ENCODE measurements around the gene STK11IP. TPM values are rescaled to one million over a fixed set of nuclear protein-coding genes. Genes with fewer than 3 reads are reported as not detected.

STK11IP gene
- total RNA-seq, 2 experiments from 2014 or later: 23.9 to 27.2 TPM

DNA sequence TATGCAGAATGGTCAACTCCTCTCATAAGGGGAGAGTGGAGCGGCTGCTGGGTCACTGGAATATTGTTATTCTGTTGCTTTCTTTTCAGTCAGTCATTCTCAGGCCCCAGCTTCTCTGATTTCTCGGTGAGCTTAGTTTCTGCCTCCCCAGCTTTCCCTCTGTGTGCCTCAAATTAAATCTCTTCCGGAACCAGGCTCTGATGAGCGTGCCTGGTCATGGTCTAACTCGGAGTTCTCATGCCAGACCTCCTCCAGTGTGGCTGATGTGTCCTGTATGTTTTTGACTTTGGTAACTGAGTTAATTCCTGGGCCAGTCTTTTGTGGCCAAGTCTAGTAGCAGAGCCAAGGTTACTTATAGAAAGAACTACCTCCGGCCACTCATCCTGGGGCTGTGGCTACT lies 4.9 kb upstream of the STK11IP start:
- Histone ChIP-seq H3K4me1 (ENCODE audit: insufficient read depth, low read length) (peaks cover 6% of the 10 kb centered on the region), H3K9me3 (ENCODE audit: control insufficient read depth in 1 of 2, insufficient read depth in 1 of 2, low read length in 2 of 2) (no peaks in the 10 kb centered on the region), H3K27me3 (ENCODE audit: control insufficient read depth in 1 of 2, insufficient read depth in 2 of 2, low read length in 2 of 2) (no peaks in the 10 kb centered on the region), H3K4me3 (ENCODE audit: low read length) (no peak overlapping the region), H3K27ac (ENCODE audit: low read depth in 1 of 2, low read length in 2 of 2) (no peak overlapping the region), H3K36me3 (ENCODE audit: insufficient read depth, low read length) (no peaks in the 10 kb centered on the region)
- intact Hi-C loops (cut with DNase I, micrococcal nuclease): loop anchor here in 1 of 2 experiments (5.0 to 10.0 kb wide), 2 partner anchors 90 to 418 kb away; partner anchors contain the start of genes CNPPD1, RETREG2 and SLC23A3
- Mint-ChIP-seq H3K36me3 (ENCODE audit: low read depth) (peaks cover 4% of the 10 kb centered on the region), H3K9me3 (no peaks in the 10 kb centered on the region), H3K27me3 (peaks cover 23% of the 10 kb centered on the region), H3K4me1 (ENCODE audit: low read depth) (peaks cover 9% of the 10 kb centered on the region), H3K4me3 (no peak overlapping the region), H3K27ac (no peak overlapping the region)
- TF ChIP-seq, protein P1, sequence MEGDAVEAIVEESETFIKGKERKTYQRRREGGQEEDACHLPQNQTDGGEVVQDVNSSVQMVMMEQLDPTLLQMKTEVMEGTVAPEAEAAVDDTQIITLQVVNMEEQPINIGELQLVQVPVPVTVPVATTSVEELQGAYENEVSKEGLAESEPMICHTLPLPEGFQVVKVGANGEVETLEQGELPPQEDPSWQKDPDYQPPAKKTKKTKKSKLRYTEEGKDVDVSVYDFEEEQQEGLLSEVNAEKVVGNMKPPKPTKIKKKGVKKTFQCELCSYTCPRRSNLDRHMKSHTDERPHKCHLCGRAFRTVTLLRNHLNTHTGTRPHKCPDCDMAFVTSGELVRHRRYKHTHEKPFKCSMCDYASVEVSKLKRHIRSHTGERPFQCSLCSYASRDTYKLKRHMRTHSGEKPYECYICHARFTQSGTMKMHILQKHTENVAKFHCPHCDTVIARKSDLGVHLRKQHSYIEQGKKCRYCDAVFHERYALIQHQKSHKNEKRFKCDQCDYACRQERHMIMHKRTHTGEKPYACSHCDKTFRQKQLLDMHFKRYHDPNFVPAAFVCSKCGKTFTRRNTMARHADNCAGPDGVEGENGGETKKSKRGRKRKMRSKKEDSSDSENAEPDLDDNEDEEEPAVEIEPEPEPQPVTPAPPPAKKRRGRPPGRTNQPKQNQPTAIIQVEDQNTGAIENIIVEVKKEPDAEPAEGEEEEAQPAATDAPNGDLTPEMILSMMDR (IDR thresholded peaks at IDR 0.05): no peak
- ATAC-seq (ENCODE audit: poor library complexity) (no peak), DNase-seq (no peak)
- ChIA-PET CTCF (no interaction called here), POLR2A (no interaction called here)

DNA sequence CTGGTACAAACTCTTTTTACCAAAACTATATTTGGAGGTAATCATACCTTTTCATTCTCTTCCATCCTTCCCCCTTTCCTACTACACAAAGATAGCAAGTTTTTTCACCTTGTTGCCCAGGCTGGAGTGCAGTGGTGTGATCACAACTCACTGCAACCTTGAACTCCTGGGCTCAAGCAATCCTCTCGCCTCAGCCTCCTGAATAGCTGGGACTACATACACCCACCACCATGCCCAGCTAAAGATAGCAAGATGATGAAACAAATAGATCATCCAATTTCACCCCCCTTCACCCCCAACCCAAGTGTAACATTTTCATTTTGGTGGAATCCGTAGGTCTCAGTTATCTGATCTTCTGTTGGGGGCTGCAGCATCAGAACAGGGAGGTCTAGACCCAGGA lies 4.5 kb upstream of the STK11IP start:
- DNase-seq (no peak), ATAC-seq (ENCODE audit: poor library complexity) (no peak)
- H3K36me3 ChIP-seq (ENCODE audit: insufficient read depth, low read length): no peaks in the 10 kb centered on the region
- no peak overlapping the region for H3K4me3 Mint-ChIP-seq
- intact Hi-C loops (cut with DNase I, micrococcal nuclease): loop anchor here in 1 of 2 experiments (5.0 to 10.0 kb wide), 2 partner anchors 91 to 418 kb away; partner anchors contain the start of genes CNPPD1, RETREG2 and SLC23A3
- H3K9me3 Mint-ChIP-seq: no peaks in the 10 kb centered on the region
- peaks cover 8% of the 10 kb centered on the region for H3K4me1 ChIP-seq (ENCODE audit: insufficient read depth, low read length)
- H3K27me3 ChIP-seq (ENCODE audit: control insufficient read depth in 1 of 2, insufficient read depth in 2 of 2, low read length in 2 of 2): no peaks in the 10 kb centered on the region
- no peak overlapping the region for H3K4me3 ChIP-seq (ENCODE audit: low read length)
- TF ChIP-seq, protein P1 (IDR thresholded peaks at IDR 0.05): no peak
- no peaks in the 10 kb centered on the region for H3K9me3 ChIP-seq (ENCODE audit: control insufficient read depth in 1 of 2, insufficient read depth in 1 of 2, low read length in 2 of 2)
- no peak overlapping the region for H3K27ac Mint-ChIP-seq
- no peak overlapping the region for H3K27ac ChIP-seq (ENCODE audit: low read depth in 1 of 2, low read length in 2 of 2)
- CTCF ChIA-PET: no interaction called here
- peaks cover 23% of the 10 kb centered on the region for H3K27me3 Mint-ChIP-seq
- POLR2A ChIA-PET: no interaction called here
- peaks cover 13% of the 10 kb centered on the region for H3K4me1 Mint-ChIP-seq (ENCODE audit: low read depth)
- peaks cover 9% of the 10 kb centered on the region for H3K36me3 Mint-ChIP-seq (ENCODE audit: low read depth)

DNA sequence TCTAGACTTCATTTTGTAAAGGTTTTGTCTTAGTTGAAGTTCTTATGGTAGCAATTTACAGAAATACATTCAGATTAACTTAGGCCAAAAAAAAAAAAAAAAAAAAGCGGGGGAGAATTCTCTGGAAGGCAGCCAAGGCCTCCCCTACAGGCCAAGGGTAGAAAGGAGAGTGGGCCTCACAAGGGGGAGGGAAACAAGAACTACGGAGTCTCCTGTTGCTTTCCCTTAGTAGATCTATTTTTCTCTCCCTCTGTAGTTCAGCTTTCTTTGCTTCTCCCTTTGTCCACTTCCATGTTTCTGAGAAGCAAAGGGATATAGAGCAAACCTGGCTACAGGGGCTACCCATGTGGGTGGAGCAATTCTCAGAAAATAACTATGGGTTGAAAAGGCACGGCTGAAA lies 2.4 kb upstream of the STK11IP start:
- Histone ChIP-seq H3K4me1 (ENCODE audit: insufficient read depth, low read length) (peaks cover 13% of the 10 kb centered on the region), H3K27me3 (ENCODE audit: control insufficient read depth in 1 of 2, insufficient read depth in 2 of 2, low read length in 2 of 2) (no peaks in the 10 kb centered on the region), H3K36me3 (ENCODE audit: insufficient read depth, low read length) (no peaks in the 10 kb centered on the region), H3K9me3 (ENCODE audit: control insufficient read depth in 1 of 2, insufficient read depth in 1 of 2, low read length in 2 of 2) (no peaks in the 10 kb centered on the region), H3K27ac (ENCODE audit: low read depth in 1 of 2, low read length in 2 of 2) (no peak overlapping the region), H3K4me3 (ENCODE audit: low read length) (no peak overlapping the region)
- Mint-ChIP-seq H3K4me3 (peak overlapping the region; percentile 98), H3K9me3 (no peaks in the 10 kb centered on the region), H3K4me1 (ENCODE audit: low read depth) (peaks cover 24% of the 10 kb centered on the region), H3K36me3 (ENCODE audit: low read depth) (peaks cover 16% of the 10 kb centered on the region), H3K27me3 (peaks cover 20% of the 10 kb centered on the region), H3K27ac (no peak overlapping the region)
- CTCF ChIA-PET: no interaction called here
- intact Hi-C loops (cut with DNase I, micrococcal nuclease): loop anchor here in 1 of 2 experiments (5.0 to 10.0 kb wide), 4 partner anchors 47 to 883 kb away; partner anchors contain the start of genes CNPPD1, RETREG2, SLC23A3 and TTLL4
- no peak for ATAC-seq (ENCODE audit: poor library complexity)
- POLR2A ChIA-PET: no interaction called here
- TF ChIP-seq, protein P1 (IDR thresholded peaks at IDR 0.05): no peak
- no peak for DNase-seq
